ENCODE data around the gene COL4A1.

Gene COL4A1

GRCh38 chr13:110249326-110249725 is 57.6 kb downstream of the COL4A1 start:
- CTCF ChIA-PET = no interaction called here
- TF ChIP-seq ARNT (IDR thresholded peaks at IDR 0.05) = no peak
- TF ChIP-seq ZNF384 (IDR thresholded peaks at IDR 0.05) = no peak
- TF ChIP-seq NFRKB (IDR thresholded peaks at IDR 0.05) = no peak
- TF ChIP-seq HDGF (IDR thresholded peaks at IDR 0.05; ENCODE audit: borderline replicate concordance) = no peak
- no peak for TF ChIP-seq BHLHE40 (IDR thresholded peaks at IDR 0.05; ENCODE audit: borderline replicate concordance)
- no peak for TF ChIP-seq TARDBP (IDR thresholded peaks at IDR 0.05)
- no peak for TF ChIP-seq FOXM1 (IDR thresholded peaks at IDR 0.05; ENCODE audit: borderline replicate concordance)
- TF ChIP-seq SP1 (IDR thresholded peaks at IDR 0.05) = no peak
- no peak for TF ChIP-seq SUZ12 (IDR thresholded peaks at IDR 0.05)
- TF ChIP-seq ELF4 (IDR thresholded peaks at IDR 0.05) = no peak
- no peak for TF ChIP-seq FOXA1 (IDR thresholded peaks at IDR 0.05)
- TF ChIP-seq LEF1 (IDR thresholded peaks at IDR 0.05; ENCODE audit: borderline replicate concordance) = no peak
- no peak for TF ChIP-seq PKNOX1 (IDR thresholded peaks at IDR 0.05)
- POLR2A ChIA-PET = no interaction called here
- DNase-seq (ENCODE audit: extremely low spot score) = no peak

GRCh38 chr13:110248449-110249143 is 58.4 kb downstream of the COL4A1 start:
- CTCF ChIA-PET = no interaction called here
- no peak for DNase-seq (ENCODE audit: extremely low spot score)
- POLR2A ChIA-PET = no interaction called here
- no peak for TF ChIP-seq ZNF384 (IDR thresholded peaks at IDR 0.05)

GRCh38 chr13:110246530-110246929 is 60.4 kb downstream of the COL4A1 start:
- ChIA-PET POLR2A (no interaction called here), CTCF (interaction anchor here (0.6 to 1.4 kb wide), 4 partner anchors 66 to 166 kb away, joined by 3 to 9 read pairs (median 3); no protein-coding TSS in a partner anchor)
- no peak for DNase-seq (ENCODE audit: extremely low spot score)
- TF ChIP-seq L3MBTL2 (conservative IDR thresholded peaks at IDR 0.05) = no peak
- no peak for TF ChIP-seq CTBP1 (IDR thresholded peaks at IDR 0.05; ENCODE audit: borderline replicate concordance)
- TF ChIP-seq LEF1 (IDR thresholded peaks at IDR 0.05; ENCODE audit: borderline replicate concordance) = no peak
- no peak for TF ChIP-seq TARDBP (IDR thresholded peaks at IDR 0.05)
- no peak for TF ChIP-seq PKNOX1 (IDR thresholded peaks at IDR 0.05)

GRCh38 chr13:110245416-110245899 is 61.5 kb downstream of the COL4A1 start:
- TF ChIP-seq TARDBP (IDR thresholded peaks at IDR 0.05) (no peak), L3MBTL2 (conservative IDR thresholded peaks at IDR 0.05) (no peak)
- CTCF ChIA-PET = interaction anchor here (0.6 kb wide), 1 partner anchor 348 kb away, joined by 3 read pairs; no protein-coding TSS in a partner anchor
- POLR2A ChIA-PET = no interaction called here
- DNase-seq (ENCODE audit: extremely low spot score) = no peak

- CTCF ChIA-PET = interaction anchor here (0.5 to 0.6 kb wide), 2 partner anchors 119 to 349 kb away, joined by 3 read pairs; no protein-coding TSS in a partner anchor
- no peak for DNase-seq (ENCODE audit: extremely low spot score)
- POLR2A ChIA-PET = no interaction called here
- TF ChIP-seq BHLHE40 (IDR thresholded peaks at IDR 0.05; ENCODE audit: borderline replicate concordance) (no peak), NFRKB (IDR thresholded peaks at IDR 0.05) (no peak)
Observed at GRCh38 chr13:110244976-110245375, 62.0 kb downstream of the COL4A1 start.

- ChIA-PET POLR2A (no interaction called here), CTCF (interaction anchor here (0.5 kb wide), 1 partner anchor 120 kb away, joined by 3 read pairs; no protein-coding TSS in a partner anchor)
- no peak for DNase-seq (ENCODE audit: extremely low spot score)
- TF ChIP-seq L3MBTL2 (conservative IDR thresholded peaks at IDR 0.05) = no peak
- no peak for TF ChIP-seq FOXA1 (IDR thresholded peaks at IDR 0.05)
- no peak for TF ChIP-seq LEF1 (IDR thresholded peaks at IDR 0.05; ENCODE audit: borderline replicate concordance)
- TF ChIP-seq FOXM1 (IDR thresholded peaks at IDR 0.05; ENCODE audit: borderline replicate concordance) = no peak
- no peak for TF ChIP-seq TARDBP (IDR thresholded peaks at IDR 0.05)
- no peak for TF ChIP-seq SUZ12 (IDR thresholded peaks at IDR 0.05)
- TF ChIP-seq ARNT (IDR thresholded peaks at IDR 0.05) = no peak
- TF ChIP-seq ELF4 (IDR thresholded peaks at IDR 0.05) = no peak
- TF ChIP-seq HDGF (IDR thresholded peaks at IDR 0.05; ENCODE audit: borderline replicate concordance) = no peak
- no peak for TF ChIP-seq PKNOX1 (IDR thresholded peaks at IDR 0.05)
- TF ChIP-seq BHLHE40 (IDR thresholded peaks at IDR 0.05; ENCODE audit: borderline replicate concordance) = no peak
- no peak for TF ChIP-seq NFRKB (IDR thresholded peaks at IDR 0.05)
- no peak for TF ChIP-seq SP1 (IDR thresholded peaks at IDR 0.05)
Observed at GRCh38 chr13:110244071-110244830, 62.7 kb downstream of the COL4A1 start.

GRCh38 chr13:110242615-110243014 is 64.3 kb downstream of the COL4A1 start:
- ChIA-PET POLR2A (no interaction called here), CTCF (no interaction called here)
- TF ChIP-seq LEF1 (IDR thresholded peaks at IDR 0.05; ENCODE audit: borderline replicate concordance) (no peak), BHLHE40 (IDR thresholded peaks at IDR 0.05; ENCODE audit: borderline replicate concordance) (no peak), TARDBP (IDR thresholded peaks at IDR 0.05) (no peak), PKNOX1 (IDR thresholded peaks at IDR 0.05) (no peak), ARNT (IDR thresholded peaks at IDR 0.05) (no peak), FOXK2 (IDR thresholded peaks at IDR 0.05) (no peak), SP1 (IDR thresholded peaks at IDR 0.05) (no peak), CTBP1 (IDR thresholded peaks at IDR 0.05; ENCODE audit: borderline replicate concordance) (no peak), ELF4 (IDR thresholded peaks at IDR 0.05) (no peak), NFRKB (IDR thresholded peaks at IDR 0.05) (no peak), SUZ12 (IDR thresholded peaks at IDR 0.05) (no peak), L3MBTL2 (conservative IDR thresholded peaks at IDR 0.05) (no peak), ZNF384 (IDR thresholded peaks at IDR 0.05) (no peak)
- DNase-seq (ENCODE audit: extremely low spot score) = no peak

Measured in HEK293T (cell line).